HG03520 (cell line): ENCODE data around the gene PREX1.
"Not testable (repeated sequence)": the region's sequence is repeated elsewhere in the genome, so short reads cannot be mapped to it uniquely, and the experiment has no call there.

Experiments used
- ATAC-seq: cut with Tn5 transposase; IDR thresholded peaks from one replicate; pipeline ENCODE4 v1.9.1; 2021; ENCODE audit warnings: mild to moderate bottlenecking, moderate library complexity; ENCODE audit not compliant: unreplicated experiment

The PREX1 gene

GRCh38 chr20:48812600-48813445 is 15.0 kb downstream of the PREX1 start:
- ATAC-seq: no peak

GRCh38 chr20:48812114-48812513 is 15.7 kb downstream of the PREX1 start:
- ATAC-seq: not testable (repeated sequence)

GRCh38 chr20:48809673-48810072 is 18.1 kb downstream of the PREX1 start:
- no peak for ATAC-seq

- ATAC-seq: no peak
These were observed 19.3 kb downstream of the PREX1 start for GRCh38 chr20:48808382-48809034.

- no peak for ATAC-seq
These were observed 20.0 kb downstream of the PREX1 start for GRCh38 chr20:48807586-48808381.

GRCh38 chr20:48807051-48807450 is 20.7 kb downstream of the PREX1 start:
- no peak for ATAC-seq

- ATAC-seq: no peak
These were observed 22.1 kb downstream of the PREX1 start for GRCh38 chr20:48805716-48806115.

- ATAC-seq: no peak
These were observed 22.5 kb downstream of the PREX1 start for GRCh38 chr20:48805286-48805685.

- ATAC-seq: no peak
These were observed 23.4 kb downstream of the PREX1 start for GRCh38 chr20:48804300-48804980.

- no peak for ATAC-seq
These were observed 24.4 kb downstream of the PREX1 start for GRCh38 chr20:48803176-48804053.

- no peak for ATAC-seq
These were observed 25.2 kb downstream of the PREX1 start for GRCh38 chr20:48802647-48803046.

- ATAC-seq: no peak
These were observed 25.6 kb downstream of the PREX1 start for GRCh38 chr20:48802216-48802615.

- no peak for ATAC-seq
These were observed 26.6 kb downstream of the PREX1 start for GRCh38 chr20:48801197-48801596.

GRCh38 chr20:48800177-48800576 is 27.6 kb downstream of the PREX1 start:
- no peak for ATAC-seq

GRCh38 chr20:48799328-48800105 is 28.3 kb downstream of the PREX1 start:
- no peak for ATAC-seq

GRCh38 chr20:48797850-48798747 is 29.7 kb downstream of the PREX1 start:
- no peak for ATAC-seq

- no peak for ATAC-seq
These were observed 30.4 kb downstream of the PREX1 start for GRCh38 chr20:48797275-48797825.

GRCh38 chr20:48795732-48796131 is 32.1 kb downstream of the PREX1 start:
- no peak for ATAC-seq
